A549 (cell line): Measurements from ENCODE around the gene ZNF622.

Experiments used
- BHLHE40 ChIP-seq: IDR thresholded peaks from 2 replicates; pipeline ENCODE4 v1.6.1; 2012; ENCODE audit warnings: low read depth, low read length, inconsistent platforms
- CEBPB ChIP-seq, 2 experiments: fragments of >200 bp in 1 of 2; sonication (Bioruptor Twin) in 1 of 2; formaldehyde crosslinking in 1 of 2; IDR thresholded peaks; 2 replicates each; pipeline ENCODE4 v1.6.1; 2012 to 2016
- ELK1 ChIP-seq: fragments of 150-350 bp; IDR thresholded peaks from 2 replicates; pipeline ENCODE4 v1.6.1; 2014; ENCODE audit warnings: low read depth, mild to moderate bottlenecking, low read length
- HOXB13 ChIP-seq: fragments of 250-450 bp; sonication (Bioruptor Pico); IDR thresholded peaks from 2 replicates; pipeline ENCODE4 v1.5.0; 2020; ENCODE audit warnings: low read depth, mild to moderate bottlenecking, moderate library complexity
- MAX ChIP-seq: IDR thresholded peaks from 2 replicates; pipeline ENCODE4 v1.6.1; 2012
- NFE2L2 ChIP-seq: fragments of 150-350 bp; conservative IDR thresholded peaks from 2 replicates; pipeline ENCODE4 v1.6.1; 2014; ENCODE audit warnings: low read length
- PHF8 ChIP-seq: fragments of 200-600 bp; sonication (generic); IDR thresholded peaks from 2 replicates; pipeline ENCODE4 v1.6.1; 2016; ENCODE audit warnings: low read depth, mild to moderate bottlenecking, antibody characterized with exemption, moderate library complexity, borderline replicate concordance
- RAD21 ChIP-seq, 2 experiments: fragments of >200 bp in 1 of 2; sonication (Bioruptor Twin) in 1 of 2; formaldehyde crosslinking in 1 of 2; IDR thresholded peaks in 1 of 2; conservative IDR thresholded peaks in 1 of 2; 2 replicates in 1 of 2; 3 replicates in 1 of 2; pipeline ENCODE4 v1.6.1; 2012 to 2018; ENCODE audit warnings: inconsistent platforms in 1 of 2
- RCOR1 ChIP-seq: fragments of 150-350 bp; IDR thresholded peaks from 2 replicates; pipeline ENCODE4 v1.6.1; 2014; ENCODE audit warnings: antibody characterized with exemption, low read length, low read depth
- RFX5 ChIP-seq: fragments of 450-650 bp; IDR thresholded peaks from 2 replicates; pipeline ENCODE4 v1.7.1; 2014; ENCODE audit warnings: antibody characterized with exemption, mild to moderate bottlenecking, moderate library complexity
- ZSCAN20 ChIP-seq: fragments of 250-450 bp; sonication (Bioruptor Pico); IDR thresholded peaks from 2 replicates; pipeline ENCODE4 v1.8.0; 2022; ENCODE audit warnings: mild to moderate bottlenecking, moderate library complexity
- TF ChIP-seq, protein P1 (sequence below): fragments of >200 bp; sonication (Bioruptor Twin); formaldehyde crosslinking; IDR thresholded peaks from 3 replicates; pipeline ENCODE4 v1.5.1; 2016

DNA sequence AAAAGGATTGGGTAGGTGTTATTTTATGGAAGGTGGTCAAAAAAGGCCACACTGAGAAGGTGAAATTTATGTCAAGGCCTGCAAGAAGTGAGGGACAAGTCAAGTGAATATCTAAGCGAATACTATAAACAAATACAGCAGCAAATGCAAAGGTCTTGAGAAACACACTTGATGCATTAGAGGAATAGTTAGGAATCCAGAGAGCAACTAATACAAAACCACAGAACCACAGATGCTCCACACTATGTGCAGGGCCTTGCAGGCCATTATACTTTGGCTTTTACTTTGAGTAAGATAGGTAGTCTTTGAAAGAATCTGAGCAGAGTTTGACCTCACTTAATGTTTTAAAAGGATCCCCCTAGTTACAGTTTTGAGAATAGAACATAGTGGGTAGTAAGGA, 4.6 kb downstream of the ZNF622 start:
- TF ChIP-seq HOXB13 (CRISPR knock-in tag) (no peak), ZSCAN20 (CRISPR knock-in tag) (no peak), CEBPB (IDR thresholded peaks at IDR 0.05) (no peak), RAD21 (conservative IDR thresholded peaks at IDR 0.05 in 1 of 2, IDR thresholded peaks at IDR 0.05 in 1 of 2) (no peak), RCOR1 (no peak), MAX (no peak), NFE2L2 (no peak), PHF8 (no peak), ELK1 (no peak), BHLHE40 (no peak), RFX5 (no peak)
- TF ChIP-seq, protein P1, sequence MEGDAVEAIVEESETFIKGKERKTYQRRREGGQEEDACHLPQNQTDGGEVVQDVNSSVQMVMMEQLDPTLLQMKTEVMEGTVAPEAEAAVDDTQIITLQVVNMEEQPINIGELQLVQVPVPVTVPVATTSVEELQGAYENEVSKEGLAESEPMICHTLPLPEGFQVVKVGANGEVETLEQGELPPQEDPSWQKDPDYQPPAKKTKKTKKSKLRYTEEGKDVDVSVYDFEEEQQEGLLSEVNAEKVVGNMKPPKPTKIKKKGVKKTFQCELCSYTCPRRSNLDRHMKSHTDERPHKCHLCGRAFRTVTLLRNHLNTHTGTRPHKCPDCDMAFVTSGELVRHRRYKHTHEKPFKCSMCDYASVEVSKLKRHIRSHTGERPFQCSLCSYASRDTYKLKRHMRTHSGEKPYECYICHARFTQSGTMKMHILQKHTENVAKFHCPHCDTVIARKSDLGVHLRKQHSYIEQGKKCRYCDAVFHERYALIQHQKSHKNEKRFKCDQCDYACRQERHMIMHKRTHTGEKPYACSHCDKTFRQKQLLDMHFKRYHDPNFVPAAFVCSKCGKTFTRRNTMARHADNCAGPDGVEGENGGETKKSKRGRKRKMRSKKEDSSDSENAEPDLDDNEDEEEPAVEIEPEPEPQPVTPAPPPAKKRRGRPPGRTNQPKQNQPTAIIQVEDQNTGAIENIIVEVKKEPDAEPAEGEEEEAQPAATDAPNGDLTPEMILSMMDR: no peak
